Central memory CD8-positive, alpha-beta T cell (primary cell): ENCODE measurements around the gene QRSL1.
"Not testable (repeated sequence)": the region's sequence is repeated elsewhere in the genome, so short reads cannot be mapped to it uniquely, and the experiment has no call there.

ENCODE experiments used
- ATAC-seq: fragments of 150-1000 bp; cut with Tn5 transposase; replicated peaks from 2 replicates; pipeline ENCODE4 v1.10.0; 2022; ENCODE audit warnings: mild to moderate bottlenecking, moderate FRiP score, moderate number of reproducible peaks; ENCODE audit not compliant: poor library complexity, severe bottlenecking; ENCODE audit errors: extremely low read depth
- DNase-seq, 2 donors: peaks; one replicate each; pipeline ENCODE4 v3.0.0; 2021; ENCODE audit warnings: low spot score in 2 of 2
- H3K27ac Mint-ChIP-seq: one replicate; pipeline ENCODE4 v1.8.0; 2022; ENCODE audit warnings: low read depth, mild to moderate bottlenecking, moderate library complexity, mixed read lengths
- H3K27me3 Mint-ChIP-seq: one replicate; pipeline ENCODE4 v1.8.0; 2022; ENCODE audit warnings: mixed read lengths
- H3K36me3 Mint-ChIP-seq: one replicate; pipeline ENCODE4 v1.8.0; 2022; ENCODE audit warnings: mild to moderate bottlenecking, moderate library complexity, mixed read lengths; ENCODE audit not compliant: insufficient read depth
- H3K4me1 Mint-ChIP-seq: one replicate; pipeline ENCODE4 v1.8.0; 2022; ENCODE audit warnings: mixed read lengths
- H3K4me3 Mint-ChIP-seq: one replicate; pipeline ENCODE4 v1.8.0; 2022; ENCODE audit warnings: mild to moderate bottlenecking, moderate library complexity, mixed read lengths
- H3K9me3 Mint-ChIP-seq: one replicate; pipeline ENCODE4 v1.8.0; 2022; ENCODE audit warnings: mixed read lengths

The QRSL1 gene

GRCh38 chr6:106694343-106694742, 65.0 kb downstream of the QRSL1 start:
- no peaks in the 10 kb centered on the region for H3K9me3 Mint-ChIP-seq

GRCh38 chr6:106700581-106700980, 71.2 kb downstream of the QRSL1 start:
- H3K27me3 Mint-ChIP-seq, result peaks cover 46% of the 10 kb centered on the region
- ATAC-seq (no peak), DNase-seq (no peak)
- H3K27ac Mint-ChIP-seq, result no peak overlapping the region
- no peaks in the 10 kb centered on the region for H3K4me1 Mint-ChIP-seq
- no peak overlapping the region for H3K4me3 Mint-ChIP-seq
- H3K9me3 Mint-ChIP-seq, result no peaks in the 10 kb centered on the region
- no peaks in the 10 kb centered on the region for H3K36me3 Mint-ChIP-seq

More at GRCh38 chr6:106694343-106694742, 65.0 kb downstream of the QRSL1 start:
- Mint-ChIP-seq H3K27ac (no peak overlapping the region), H3K36me3 (no peaks in the 10 kb centered on the region), H3K4me1 (no peaks in the 10 kb centered on the region), H3K4me3 (no peak overlapping the region), H3K27me3 (peaks cover 14% of the 10 kb centered on the region)
- ATAC-seq (no peak), DNase-seq (no peak)

- H3K4me3 Mint-ChIP-seq, result not testable (repeated sequence)
These were observed 71.8 kb downstream of the QRSL1 start for GRCh38 chr6:106701201-106701600.

GRCh38 chr6:106702046-106702445, 72.7 kb downstream of the QRSL1 start:
- DNase-seq (no peak), ATAC-seq (no peak)
- Mint-ChIP-seq H3K27ac (no peak overlapping the region), H3K4me1 (no peaks in the 10 kb centered on the region), H3K9me3 (no peaks in the 10 kb centered on the region), H3K4me3 (no peak overlapping the region), H3K27me3 (peaks cover 50% of the 10 kb centered on the region), H3K36me3 (no peaks in the 10 kb centered on the region)

More at GRCh38 chr6:106701201-106701600, 71.8 kb downstream of the QRSL1 start:
- not testable (repeated sequence) for ATAC-seq, H3K9me3 Mint-ChIP-seq, H3K36me3 Mint-ChIP-seq, H3K4me1 Mint-ChIP-seq, DNase-seq, H3K27ac Mint-ChIP-seq
- H3K27me3 Mint-ChIP-seq, result peaks cover 46% of the 10 kb centered on the region

- H3K4me3 Mint-ChIP-seq, result no peak overlapping the region
- peaks cover 55% of the 10 kb centered on the region for H3K27me3 Mint-ChIP-seq
- no peak overlapping the region for H3K27ac Mint-ChIP-seq
- no peak for DNase-seq
- ATAC-seq, result no peak
- no peaks in the 10 kb centered on the region for H3K9me3 Mint-ChIP-seq
- no peaks in the 10 kb centered on the region for H3K4me1 Mint-ChIP-seq
- no peaks in the 10 kb centered on the region for H3K36me3 Mint-ChIP-seq
These were observed 73.2 kb downstream of the QRSL1 start for GRCh38 chr6:106702451-106703110.

- H3K4me3 Mint-ChIP-seq, result no peak overlapping the region
These were observed 74.9 kb downstream of the QRSL1 start for GRCh38 chr6:106704327-106704726.

GRCh38 chr6:106705156-106705555, 75.8 kb downstream of the QRSL1 start:
- Mint-ChIP-seq H3K4me3 (no peak overlapping the region), H3K9me3 (no peaks in the 10 kb centered on the region), H3K27me3 (peaks cover 52% of the 10 kb centered on the region), H3K36me3 (no peaks in the 10 kb centered on the region), H3K27ac (no peak overlapping the region), H3K4me1 (no peaks in the 10 kb centered on the region)
- ATAC-seq, result no peak
- DNase-seq, result no peak

More at GRCh38 chr6:106704327-106704726, 74.9 kb downstream of the QRSL1 start:
- no peaks in the 10 kb centered on the region for H3K36me3 Mint-ChIP-seq
- H3K27me3 Mint-ChIP-seq, result peaks cover 56% of the 10 kb centered on the region
- no peaks in the 10 kb centered on the region for H3K9me3 Mint-ChIP-seq
- DNase-seq, result no peak
- H3K27ac Mint-ChIP-seq, result no peak overlapping the region
- no peak for ATAC-seq
- H3K4me1 Mint-ChIP-seq, result no peaks in the 10 kb centered on the region

- peaks cover 56% of the 10 kb centered on the region for H3K27me3 Mint-ChIP-seq
- no peak overlapping the region for H3K27ac Mint-ChIP-seq
- no peaks in the 10 kb centered on the region for H3K4me1 Mint-ChIP-seq
These were observed 81.2 kb downstream of the QRSL1 start for GRCh38 chr6:106710580-106710979.

GRCh38 chr6:106714281-106714680, 84.9 kb downstream of the QRSL1 start:
- Mint-ChIP-seq H3K9me3 (no peaks in the 10 kb centered on the region), H3K4me1 (no peaks in the 10 kb centered on the region), H3K4me3 (no peak overlapping the region), H3K27ac (no peak overlapping the region), H3K36me3 (peaks cover 2% of the 10 kb centered on the region), H3K27me3 (peaks cover 71% of the 10 kb centered on the region)
- ATAC-seq, result no peak
- DNase-seq, result no peak

More at GRCh38 chr6:106710580-106710979, 81.2 kb downstream of the QRSL1 start:
- ATAC-seq (no peak), DNase-seq (no peak)
- H3K9me3 Mint-ChIP-seq, result no peaks in the 10 kb centered on the region
- peaks cover 2% of the 10 kb centered on the region for H3K36me3 Mint-ChIP-seq
- H3K4me3 Mint-ChIP-seq, result no peak overlapping the region

- Mint-ChIP-seq H3K27ac (no peak overlapping the region), H3K27me3 (peaks cover 61% of the 10 kb centered on the region), H3K36me3 (peaks cover 2% of the 10 kb centered on the region), H3K9me3 (no peaks in the 10 kb centered on the region), H3K4me1 (no peaks in the 10 kb centered on the region), H3K4me3 (no peak overlapping the region)
- no peak for ATAC-seq
- DNase-seq, result no peak
These were observed 86.5 kb downstream of the QRSL1 start for GRCh38 chr6:106715922-106716321.

- Mint-ChIP-seq H3K36me3 (peaks cover 2% of the 10 kb centered on the region), H3K4me3 (no peak overlapping the region), H3K27me3 (peaks cover 57% of the 10 kb centered on the region), H3K4me1 (no peaks in the 10 kb centered on the region), H3K9me3 (no peaks in the 10 kb centered on the region), H3K27ac (no peak overlapping the region)
- ATAC-seq (no peak), DNase-seq (no peak)
These were observed 87.6 kb downstream of the QRSL1 start for GRCh38 chr6:106716966-106717365.
